ENCODE data around the gene WAS.

GRCh38 chrX:48663241-48663640 lies 20.4 kb upstream of the WAS start:
- no peak for TF ChIP-seq POLR2AphosphoS5 (IDR thresholded peaks at IDR 0.05)
- no peak for TF ChIP-seq CTCF (IDR thresholded peaks at IDR 0.05)
- TF ChIP-seq POLR2A (IDR thresholded peaks at IDR 0.05), result no peak
- no peak for TF ChIP-seq EP300 (IDR thresholded peaks at IDR 0.05)
